HG03095 (cell line): ENCODE results near the gene CEACAM5.
"Not testable (repeated sequence)": the region's sequence is repeated elsewhere in the genome, so short reads cannot be mapped to it uniquely, and the experiment has no call there.

Experiments
- ATAC-seq: cut with Tn5 transposase; IDR thresholded peaks from one replicate; pipeline ENCODE4 v1.9.1; 2021; ENCODE audit warnings: moderate library complexity; ENCODE audit not compliant: unreplicated experiment

The CEACAM5 gene

DNA sequence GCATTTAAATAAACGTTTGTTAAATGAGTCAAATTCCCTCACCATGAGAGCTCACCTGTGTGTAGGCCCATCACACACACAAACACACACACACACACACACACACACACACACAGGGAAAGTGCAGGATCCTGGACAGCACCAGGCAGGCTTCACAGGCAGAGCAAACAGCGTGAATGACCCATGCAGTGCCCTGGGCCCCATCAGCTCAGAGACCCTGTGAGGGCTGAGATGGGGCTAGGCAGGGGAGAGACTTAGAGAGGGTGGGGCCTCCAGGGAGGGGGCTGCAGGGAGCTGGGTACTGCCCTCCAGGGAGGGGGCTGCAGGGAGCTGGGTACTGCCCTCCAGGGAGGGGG lies 8.5 kb upstream of the CEACAM5 start:
- no peak for ATAC-seq

DNA sequence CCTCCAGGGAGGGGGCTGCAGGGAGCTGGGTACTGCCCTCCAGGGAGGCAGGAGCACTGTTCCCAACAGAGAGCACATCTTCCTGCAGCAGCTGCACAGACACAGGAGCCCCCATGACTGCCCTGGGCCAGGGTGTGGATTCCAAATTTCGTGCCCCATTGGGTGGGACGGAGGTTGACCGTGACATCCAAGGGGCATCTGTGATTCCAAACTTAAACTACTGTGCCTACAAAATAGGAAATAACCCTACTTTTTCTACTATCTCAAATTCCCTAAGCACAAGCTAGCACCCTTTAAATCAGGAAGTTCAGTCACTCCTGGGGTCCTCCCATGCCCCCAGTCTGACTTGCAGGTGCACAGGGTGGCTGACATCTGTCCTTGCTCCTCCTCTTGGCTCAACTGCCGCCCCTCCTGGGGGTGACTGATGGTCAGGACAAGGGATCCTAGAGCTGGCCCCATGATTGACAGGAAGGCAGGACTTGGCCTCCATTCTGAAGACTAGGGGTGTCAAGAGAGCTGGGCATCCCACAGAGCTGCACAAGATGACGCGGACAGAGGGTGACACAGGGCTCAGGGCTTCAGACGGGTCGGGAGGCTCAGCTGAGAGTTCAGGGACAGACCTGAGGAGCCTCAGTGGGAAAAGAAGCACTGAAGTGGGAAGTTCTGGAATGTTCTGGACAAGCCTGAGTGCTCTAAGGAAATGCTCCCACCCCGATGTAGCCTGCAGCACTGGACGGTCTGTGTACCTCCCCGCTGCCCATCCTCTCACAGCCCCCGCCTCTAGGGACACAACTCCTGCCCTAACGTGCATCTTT lies 7.8 kb upstream of the CEACAM5 start:
- ATAC-seq: no peak

DNA sequence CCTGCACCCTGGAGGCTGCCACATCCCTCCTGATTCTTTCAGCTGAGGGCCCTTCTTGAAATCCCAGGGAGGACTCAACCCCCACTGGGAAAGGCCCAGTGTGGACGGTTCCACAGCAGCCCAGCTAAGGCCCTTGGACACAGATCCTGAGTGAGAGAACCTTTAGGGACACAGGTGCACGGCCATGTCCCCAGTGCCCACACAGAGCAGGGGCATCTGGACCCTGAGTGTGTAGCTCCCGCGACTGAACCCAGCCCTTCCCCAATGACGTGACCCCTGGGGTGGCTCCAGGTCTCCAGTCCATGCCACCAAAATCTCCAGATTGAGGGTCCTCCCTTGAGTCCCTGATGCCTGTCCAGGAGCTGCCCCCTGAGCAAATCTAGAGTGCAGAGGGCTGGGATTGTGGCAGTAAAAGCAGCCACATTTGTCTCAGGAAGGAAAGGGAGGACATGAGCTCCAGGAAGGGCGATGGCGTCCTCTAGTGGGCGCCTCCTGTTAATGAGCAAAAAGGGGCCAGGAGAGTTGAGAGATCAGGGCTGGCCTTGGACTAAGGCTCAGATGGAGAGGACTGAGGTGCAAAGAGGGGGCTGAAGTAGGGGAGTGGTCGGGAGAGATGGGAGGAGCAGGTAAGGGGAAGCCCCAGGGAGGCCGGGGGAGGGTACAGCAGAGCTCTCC lies 6.9 kb upstream of the CEACAM5 start:
- ATAC-seq: no peak

DNA sequence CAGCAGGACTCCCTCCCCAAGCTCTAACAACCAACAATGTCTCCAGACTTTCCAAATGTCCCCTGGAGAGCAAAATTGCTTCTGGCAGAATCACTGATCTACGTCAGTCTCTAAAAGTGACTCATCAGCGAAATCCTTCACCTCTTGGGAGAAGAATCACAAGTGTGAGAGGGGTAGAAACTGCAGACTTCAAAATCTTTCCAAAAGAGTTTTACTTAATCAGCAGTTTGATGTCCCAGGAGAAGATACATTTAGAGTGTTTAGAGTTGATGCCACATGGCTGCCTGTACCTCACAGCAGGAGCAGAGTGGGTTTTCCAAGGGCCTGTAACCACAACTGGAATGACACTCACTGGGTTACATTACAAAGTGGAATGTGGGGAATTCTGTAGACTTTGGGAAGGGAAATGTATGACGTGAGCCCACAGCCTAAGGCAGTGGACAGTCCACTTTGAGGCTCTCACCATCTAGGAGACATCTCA lies 6.2 kb upstream of the CEACAM5 start:
- no peak for ATAC-seq

DNA sequence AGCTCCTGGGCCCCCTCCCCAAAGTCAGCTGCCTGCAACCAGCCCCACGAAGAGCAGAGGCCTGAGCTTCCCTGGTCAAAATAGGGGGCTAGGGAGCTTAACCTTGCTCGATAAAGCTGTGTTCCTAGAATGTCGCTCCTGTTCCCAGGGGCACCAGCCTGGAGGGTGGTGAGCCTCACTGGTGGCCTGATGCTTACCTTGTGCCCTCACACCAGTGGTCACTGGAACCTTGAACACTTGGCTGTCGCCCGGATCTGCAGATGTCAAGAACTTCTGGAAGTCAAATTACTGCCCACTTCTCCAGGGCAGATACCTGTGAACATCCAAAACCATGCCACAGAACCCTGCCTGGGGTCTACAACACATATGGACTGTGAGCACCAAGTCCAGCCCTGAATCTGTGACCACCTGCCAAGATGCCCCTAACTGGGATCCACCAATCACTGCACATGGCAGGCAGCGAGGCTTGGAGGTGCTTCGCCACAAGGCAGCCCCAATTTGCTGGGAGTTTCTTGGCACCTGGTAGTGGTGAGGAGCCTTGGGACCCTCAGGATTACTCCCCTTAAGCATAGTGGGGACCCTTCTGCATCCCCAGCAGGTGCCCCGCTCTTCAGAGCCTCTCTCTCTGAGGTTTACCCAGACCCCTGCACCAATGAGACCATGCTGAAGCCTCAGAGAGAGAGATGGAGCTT lies 4.7 kb upstream of the CEACAM5 start:
- no peak for ATAC-seq

DNA sequence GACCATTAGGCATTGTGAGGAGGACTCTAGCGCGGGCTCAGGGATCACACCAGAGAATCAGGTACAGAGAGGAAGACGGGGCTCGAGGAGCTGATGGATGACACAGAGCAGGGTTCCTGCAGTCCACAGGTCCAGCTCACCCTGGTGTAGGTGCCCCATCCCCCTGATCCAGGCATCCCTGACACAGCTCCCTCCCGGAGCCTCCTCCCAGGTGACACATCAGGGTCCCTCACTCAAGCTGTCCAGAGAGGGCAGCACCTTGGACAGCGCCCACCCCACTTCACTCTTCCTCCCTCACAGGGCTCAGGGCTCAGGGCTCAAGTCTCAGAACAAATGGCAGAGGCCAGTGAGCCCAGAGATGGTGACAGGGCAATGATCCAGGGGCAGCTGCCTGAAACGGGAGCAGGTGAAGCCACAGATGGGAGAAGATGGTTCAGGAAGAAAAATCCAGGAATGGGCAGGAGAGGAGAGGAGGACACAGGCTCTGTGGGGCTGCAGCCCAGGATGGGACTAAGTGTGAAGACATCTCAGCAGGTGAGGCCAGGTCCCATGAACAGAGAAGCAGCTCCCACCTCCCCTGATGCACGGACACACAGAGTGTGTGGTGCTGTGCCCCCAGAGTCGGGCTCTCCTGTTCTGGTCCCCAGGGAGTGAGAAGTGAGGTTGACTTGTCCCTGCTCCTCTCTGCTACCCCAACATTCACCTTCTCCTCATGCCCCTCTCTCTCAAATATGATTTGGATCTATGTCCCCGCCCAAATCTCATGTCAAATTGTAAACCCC lies 2.8 kb upstream of the CEACAM5 start:
- ATAC-seq: no peak

DNA sequence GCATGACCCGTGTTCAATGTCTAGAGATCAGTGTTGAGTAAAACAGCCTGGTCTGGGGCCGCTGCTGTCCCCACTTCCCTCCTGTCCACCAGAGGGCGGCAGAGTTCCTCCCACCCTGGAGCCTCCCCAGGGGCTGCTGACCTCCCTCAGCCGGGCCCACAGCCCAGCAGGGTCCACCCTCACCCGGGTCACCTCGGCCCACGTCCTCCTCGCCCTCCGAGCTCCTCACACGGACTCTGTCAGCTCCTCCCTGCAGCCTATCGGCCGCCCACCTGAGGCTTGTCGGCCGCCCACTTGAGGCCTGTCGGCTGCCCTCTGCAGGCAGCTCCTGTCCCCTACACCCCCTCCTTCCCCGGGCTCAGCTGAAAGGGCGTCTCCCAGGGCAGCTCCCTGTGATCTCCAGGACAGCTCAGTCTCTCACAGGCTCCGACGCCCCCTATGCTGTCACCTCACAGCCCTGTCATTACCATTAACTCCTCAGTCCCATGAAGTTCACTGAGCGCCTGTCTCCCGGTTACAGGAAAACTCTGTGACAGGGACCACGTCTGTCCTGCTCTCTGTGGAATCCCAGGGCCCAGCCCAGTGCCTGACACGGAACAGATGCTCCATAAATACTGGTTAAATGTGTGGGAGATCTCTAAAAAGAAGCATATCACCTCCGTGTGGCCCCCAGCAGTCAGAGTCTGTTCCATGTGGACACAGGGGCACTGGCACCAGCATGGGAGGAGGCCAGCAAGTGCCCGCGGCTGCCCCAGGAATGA lies 1.5 kb upstream of the CEACAM5 start:
- no peak for ATAC-seq

DNA sequence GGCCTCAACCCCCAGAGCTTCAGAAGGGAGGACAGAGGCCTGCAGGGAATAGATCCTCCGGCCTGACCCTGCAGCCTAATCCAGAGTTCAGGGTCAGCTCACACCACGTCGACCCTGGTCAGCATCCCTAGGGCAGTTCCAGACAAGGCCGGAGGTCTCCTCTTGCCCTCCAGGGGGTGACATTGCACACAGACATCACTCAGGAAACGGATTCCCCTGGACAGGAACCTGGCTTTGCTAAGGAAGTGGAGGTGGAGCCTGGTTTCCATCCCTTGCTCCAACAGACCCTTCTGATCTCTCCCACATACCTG lies 969 bp upstream of the CEACAM5 start:
- ATAC-seq: no peak

DNA sequence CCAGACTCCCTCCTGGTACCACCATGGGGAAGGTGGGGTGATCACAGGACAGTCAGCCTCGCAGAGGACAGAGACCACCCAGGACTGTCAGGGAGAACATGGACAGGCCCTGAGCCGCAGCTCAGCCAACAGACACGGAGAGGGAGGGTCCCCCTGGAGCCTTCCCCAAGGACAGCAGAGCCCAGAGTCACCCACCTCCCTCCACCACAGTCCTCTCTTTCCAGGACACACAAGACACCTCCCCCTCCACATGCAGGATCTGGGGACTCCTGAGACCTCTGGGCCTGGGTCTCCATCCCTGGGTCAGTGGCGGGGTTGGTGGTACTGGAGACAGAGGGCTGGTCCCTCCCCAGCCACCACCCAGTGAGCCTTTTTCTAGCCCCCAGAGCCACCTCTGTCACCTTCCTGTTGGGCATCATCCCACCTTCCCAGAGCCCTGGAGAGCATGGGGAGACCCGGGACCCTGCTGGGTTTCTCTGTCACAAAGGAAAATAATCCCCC lies 505 bp upstream of the CEACAM5 start:
- ATAC-seq: no peak

DNA sequence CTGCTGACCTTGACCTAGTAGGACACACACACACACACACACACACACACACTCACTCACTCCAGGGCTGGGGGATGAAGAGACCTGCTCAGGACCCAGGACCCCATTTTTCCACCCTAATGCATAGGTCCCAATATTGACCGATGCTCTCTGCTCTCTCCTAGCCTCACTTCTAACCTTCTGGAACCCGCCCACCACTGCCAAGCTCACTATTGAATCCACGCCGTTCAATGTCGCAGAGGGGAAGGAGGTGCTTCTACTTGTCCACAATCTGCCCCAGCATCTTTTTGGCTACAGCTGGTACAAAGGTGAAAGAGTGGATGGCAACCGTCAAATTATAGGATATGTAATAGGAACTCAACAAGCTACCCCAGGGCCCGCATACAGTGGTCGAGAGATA lies 1.1 kb downstream of the CEACAM5 start:
- ATAC-seq: not testable (repeated sequence)

DNA sequence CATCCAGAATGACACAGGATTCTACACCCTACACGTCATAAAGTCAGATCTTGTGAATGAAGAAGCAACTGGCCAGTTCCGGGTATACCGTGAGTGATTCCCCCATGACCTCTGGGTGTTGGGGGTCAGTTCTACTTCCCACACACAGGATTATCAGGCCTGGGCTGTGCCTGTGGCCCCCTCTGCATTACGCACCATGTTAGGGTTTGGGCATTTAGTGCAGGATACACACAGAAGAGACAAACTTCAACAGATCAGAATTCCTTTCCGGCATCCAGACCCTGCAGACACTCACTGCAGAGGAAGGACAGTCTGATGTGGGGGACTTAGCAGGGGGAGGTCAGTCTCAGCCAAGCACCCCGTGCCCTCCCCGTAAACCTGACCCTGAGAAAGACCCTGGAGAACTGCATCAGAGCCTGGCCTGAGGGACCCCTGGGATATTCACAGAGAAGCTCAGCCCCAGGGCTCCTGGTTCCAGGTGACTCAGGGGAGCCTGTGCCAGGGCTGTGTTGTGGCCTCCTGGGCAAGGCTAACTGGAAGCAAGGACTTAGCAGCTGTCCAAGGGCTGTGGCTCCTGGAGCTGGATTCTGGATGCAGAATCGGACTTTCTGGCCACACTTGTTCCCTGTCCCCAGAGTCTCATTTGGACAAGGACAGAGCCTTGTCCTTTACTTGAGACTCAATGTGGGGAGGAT lies 1.7 kb downstream of the CEACAM5 start:
- no peak for ATAC-seq

DNA sequence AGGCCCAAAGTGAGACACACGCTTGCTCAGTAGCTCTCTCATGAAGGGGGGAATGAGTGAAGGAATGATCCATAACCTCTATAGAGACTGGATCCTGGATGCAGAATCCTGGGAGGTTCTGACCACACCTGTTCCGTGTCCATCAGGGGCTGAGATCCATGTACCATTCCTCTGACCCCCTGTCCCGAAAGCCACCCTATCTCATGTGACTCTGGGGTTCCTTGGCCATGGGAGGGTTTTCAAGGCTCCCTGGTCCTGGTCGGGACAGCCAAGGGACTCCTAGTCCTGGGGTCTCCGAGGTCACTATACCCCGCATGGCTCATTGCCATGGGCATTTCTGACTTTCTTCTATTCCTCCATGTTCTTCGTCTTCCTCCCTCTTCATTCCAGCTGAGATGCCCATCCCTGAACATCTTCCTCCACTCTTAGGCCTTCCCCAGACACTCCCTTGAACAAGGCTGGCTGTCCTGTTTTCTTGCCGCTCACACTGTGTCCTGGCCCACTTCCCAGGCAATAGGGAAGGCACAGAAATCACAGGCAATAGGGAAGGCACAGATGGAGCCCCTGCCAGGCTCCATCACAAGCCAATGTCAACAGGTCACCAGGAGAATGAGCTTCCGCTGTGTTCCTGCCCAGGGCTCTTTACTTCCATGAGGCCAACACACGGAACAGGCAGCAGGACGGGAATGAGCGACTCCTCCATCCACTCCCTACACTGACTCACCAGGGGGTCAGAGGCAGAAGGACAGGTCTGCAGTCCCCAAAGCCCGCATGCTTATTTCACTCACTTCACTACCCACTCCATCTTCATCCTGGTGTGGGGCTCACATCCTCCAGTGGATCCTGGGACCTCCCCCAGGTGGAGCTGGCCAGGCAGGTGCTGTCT lies 3.2 kb downstream of the CEACAM5 start:
- ATAC-seq: no peak

DNA sequence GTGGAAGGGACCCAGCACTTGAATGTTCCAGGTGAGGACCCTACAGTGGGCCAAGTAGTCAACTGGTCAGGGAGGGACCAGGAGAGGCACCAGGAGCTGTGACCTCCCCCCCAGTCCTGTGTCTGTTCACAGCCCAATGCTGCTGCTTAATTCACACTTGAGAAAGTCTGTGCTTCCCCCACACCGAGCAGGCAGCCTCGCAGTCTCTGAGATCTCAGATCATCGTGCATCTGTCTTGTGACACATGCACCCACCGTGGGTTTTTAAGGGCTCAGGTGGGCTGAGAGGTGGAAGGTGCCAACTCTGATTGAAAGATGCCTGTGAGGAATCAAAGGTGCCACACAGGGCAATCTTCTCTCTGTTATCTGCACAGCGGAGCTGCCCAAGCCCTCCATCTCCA lies 6.2 kb downstream of the CEACAM5 start:
- ATAC-seq: no peak

DNA sequence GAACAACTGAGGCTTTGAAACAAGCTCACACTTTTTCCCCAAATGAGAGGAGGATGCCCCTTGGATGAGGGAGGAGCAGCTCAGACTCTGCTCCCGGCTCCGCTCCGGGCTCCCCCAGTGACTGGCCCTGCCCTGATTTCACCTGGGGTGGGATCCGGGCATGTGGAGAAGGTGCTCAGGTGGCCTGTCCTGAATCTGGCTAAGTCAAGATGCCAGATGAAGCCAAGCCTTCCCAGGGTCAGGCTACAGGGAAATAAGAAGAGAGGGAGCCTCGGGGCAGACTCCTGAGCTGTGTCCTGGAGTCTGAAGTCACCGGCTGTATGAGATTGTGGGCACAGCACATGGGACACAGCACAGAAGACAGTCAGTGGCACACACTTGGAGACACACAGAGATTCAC lies 10.3 kb downstream of the CEACAM5 start:
- no peak for ATAC-seq

DNA sequence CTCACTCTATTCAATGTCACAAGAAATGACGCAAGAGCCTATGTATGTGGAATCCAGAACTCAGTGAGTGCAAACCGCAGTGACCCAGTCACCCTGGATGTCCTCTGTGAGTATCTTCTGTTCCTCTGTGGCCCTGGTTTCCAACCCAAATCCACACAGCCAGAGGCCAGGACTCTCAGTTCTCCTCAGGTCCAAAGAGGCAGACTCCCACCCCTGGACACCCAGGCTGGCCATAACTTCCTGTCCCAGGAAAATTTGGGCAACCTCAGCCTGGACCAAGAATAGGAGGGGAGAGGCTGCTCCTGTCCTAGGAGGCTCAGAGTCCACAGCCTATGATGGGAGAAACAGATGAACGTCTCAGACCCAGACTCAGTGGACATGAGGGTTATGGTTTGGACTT lies 11.7 kb downstream of the CEACAM5 start:
- no peak for ATAC-seq

DNA sequence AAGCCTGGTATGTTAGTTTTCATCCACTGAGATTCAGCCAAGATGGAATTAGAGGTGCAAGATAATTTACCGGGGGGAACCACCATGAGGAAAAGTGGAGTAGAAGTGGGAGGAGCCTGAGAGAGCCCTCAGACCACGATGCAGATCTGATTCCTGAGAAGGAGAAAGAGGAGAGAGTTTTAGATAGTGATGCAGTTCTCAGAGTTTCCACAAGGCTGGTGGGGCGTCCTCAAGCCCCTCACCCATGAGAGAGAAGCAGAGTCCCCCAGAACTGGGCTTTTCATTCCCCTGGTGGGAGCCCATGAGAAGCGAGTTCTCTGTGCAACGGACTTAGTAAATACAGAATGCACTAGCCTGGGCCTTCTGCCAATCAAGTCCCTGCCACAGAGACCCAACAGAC lies 18.1 kb downstream of the CEACAM5 start:
- ATAC-seq: no peak

DNA sequence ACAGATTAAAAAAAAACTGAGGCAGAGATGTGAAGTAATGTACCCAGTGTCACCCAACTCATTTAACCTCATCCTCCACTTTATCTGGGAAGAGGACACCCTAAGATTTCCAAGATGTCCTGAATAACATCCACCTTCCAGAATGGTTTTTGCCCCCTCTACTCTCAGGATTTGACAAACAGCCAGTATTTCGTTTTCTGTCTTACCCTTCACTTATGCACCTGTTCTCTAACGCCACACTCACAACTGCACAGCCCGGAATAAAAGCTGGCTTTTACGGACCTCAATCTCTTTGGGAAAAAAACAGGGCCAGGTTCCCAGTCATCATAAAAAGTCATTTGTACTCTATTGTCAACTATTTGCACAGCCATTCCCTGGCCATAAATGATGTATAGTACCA lies 25.7 kb downstream of the CEACAM5 start:
- no peak for ATAC-seq

DNA sequence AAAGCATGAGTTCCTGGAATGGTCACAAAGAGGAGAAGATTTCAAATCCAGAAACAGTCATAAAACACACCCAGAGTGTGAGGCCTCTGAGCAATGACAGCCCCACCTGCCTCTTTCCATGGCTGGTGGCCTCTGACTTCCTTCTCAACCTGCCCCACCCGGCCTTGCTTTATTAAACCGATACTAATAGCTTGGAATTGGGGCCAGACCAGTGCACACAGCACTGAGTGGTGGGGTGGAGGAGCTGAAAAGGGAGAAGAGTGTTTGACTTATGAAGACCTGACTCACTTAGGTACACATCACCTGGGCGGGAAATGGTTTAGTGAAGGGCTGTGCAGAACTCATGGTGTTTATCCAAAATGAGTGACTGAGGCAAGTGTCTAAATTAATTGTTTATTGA lies 26.2 kb downstream of the CEACAM5 start:
- ATAC-seq: no peak

DNA sequence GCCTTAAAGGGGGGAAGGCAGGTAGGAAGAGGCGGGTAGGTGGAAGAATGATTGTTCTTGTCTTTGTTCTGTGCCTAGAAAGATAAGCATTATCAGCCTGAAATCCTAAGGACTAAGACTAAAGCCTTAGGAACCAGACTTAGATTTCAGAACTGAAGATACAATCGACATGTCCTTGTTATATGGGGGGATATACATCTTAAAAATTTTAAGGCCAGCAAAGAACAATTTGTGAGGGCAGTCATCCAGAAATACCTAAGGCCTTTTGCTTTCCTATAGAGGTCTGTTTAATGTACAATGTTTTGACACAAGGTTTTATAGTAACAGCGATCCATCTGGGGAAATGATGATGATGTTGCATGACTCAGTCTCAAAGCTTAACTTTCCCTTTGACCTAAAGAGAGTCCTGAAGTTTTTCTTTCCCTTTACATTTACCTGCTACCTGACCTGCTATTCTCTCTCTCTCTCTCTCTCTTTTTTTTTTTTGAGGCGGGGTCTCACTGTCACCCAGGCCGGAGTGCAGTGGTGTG lies 26.7 kb downstream of the CEACAM5 start:
- ATAC-seq: no peak
